SK-N-MC (cell line): Measurements from ENCODE around the gene GABBR2.

Experiments used
- EZH2 ChIP-seq: fragments of 200-600 bp; sonication (generic); IDR thresholded peaks from one replicate; pipeline ENCODE4 v1.6.1; 2017; ENCODE audit warnings: antibody characterized with exemption
- POLR2AphosphoS5 ChIP-seq: IDR thresholded peaks from 2 replicates; pipeline ENCODE4 v1.6.1; 2012; ENCODE audit warnings: mild to moderate bottlenecking, low read depth, low read length, borderline replicate concordance

DNA sequence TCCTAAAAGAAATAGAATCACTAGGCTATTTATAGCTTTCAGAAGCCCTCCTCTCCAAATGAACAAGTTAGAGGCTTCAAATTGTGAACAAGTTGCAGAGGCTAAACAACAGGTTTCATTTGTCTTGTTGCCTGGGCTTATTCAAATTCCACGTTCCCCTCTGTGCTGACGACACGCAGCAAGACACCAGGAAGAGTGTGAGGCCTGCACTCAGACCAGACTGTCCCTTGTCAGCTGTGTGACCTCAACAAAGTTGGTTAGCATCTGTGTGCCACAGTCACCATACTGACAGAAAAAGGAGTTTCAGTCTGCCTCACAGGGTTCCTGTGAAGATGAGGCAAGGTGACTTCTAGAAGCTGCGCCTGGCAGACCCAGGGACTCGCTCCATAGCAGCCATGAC, 22.1 kb upstream of the GABBR2 start:
- no peak for TF ChIP-seq EZH2
- TF ChIP-seq POLR2AphosphoS5 = no peak
